ENCODE data around the gene ANKS1B.
"Not testable (repeated sequence)": the region's sequence is repeated elsewhere in the genome, so short reads cannot be mapped to it uniquely, and the experiment has no call there.

DNA sequence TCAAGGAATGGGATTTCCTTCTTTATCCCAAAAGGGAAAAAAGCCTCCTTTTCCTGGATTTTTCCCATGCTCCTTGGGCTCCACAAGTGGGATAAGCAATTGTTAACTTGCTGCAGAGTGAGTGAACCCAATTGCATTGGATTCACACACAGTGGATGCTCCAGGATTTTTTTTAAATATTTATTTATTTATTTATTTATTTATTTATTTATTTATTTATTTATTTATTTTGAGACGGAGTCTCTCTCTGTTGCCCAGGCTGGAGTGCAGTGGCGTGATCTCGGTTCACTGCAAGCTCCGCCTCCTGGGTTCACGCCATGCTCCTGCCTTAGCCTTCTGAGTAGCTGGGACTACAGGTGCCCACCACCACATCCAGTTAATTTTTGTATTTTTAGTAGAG, 1027.6 kb downstream of the ANKS1B start:
- not testable (repeated sequence) for TF ChIP-seq POLR2A, CTCF (IDR thresholded peaks at IDR 0.05)
